ENCODE data around the gene HERPUD1. TPM values are rescaled to one million over a fixed set of nuclear protein-coding genes. Genes with fewer than 3 reads are reported as not detected.

HERPUD1 gene
- total RNA-seq, 1 donor, result 190 TPM

- Histone ChIP-seq H3K79me2 (ENCODE audit: insufficient read depth, low read length) (no peaks in the 10 kb centered on the region), H3K36me3 (ENCODE audit: insufficient read depth, low read length) (peaks cover 7% of the 10 kb centered on the region), H4K20me1 (ENCODE audit: insufficient read depth, low read length) (no peaks in the 10 kb centered on the region), H3K27me3 (ENCODE audit: insufficient read depth, low read length) (no peaks in the 10 kb centered on the region), H3K9me3 (ENCODE audit: low read depth, low read length) (no peaks in the 10 kb centered on the region), H3K27ac (ENCODE audit: low read depth, low read length) (no peak overlapping the region), H3K4me3 (ENCODE audit: insufficient read depth, low read length) (no peak overlapping the region), H2AFZ (ENCODE audit: low read length) (no peak overlapping the region), H3K4me2 (ENCODE audit: insufficient read depth, low read length) (no peak overlapping the region), H3K4me1 (ENCODE audit: insufficient read depth, low read length) (no peaks in the 10 kb centered on the region)
- TF ChIP-seq CTCF (IDR thresholded peaks at IDR 0.05; ENCODE audit: extremely low read depth, low read depth, low read length), result peak; percentile 69
- peak; percentile 92 for DNase-seq (ENCODE audit: insufficient read length, low spot score, missing footprints)
These were observed 19.2 kb downstream of the HERPUD1 start for GRCh38 chr16:56950881-56951771.

GRCh38 chr16:56953006-56953405 lies 21.1 kb downstream of the HERPUD1 start:
- no peak for TF ChIP-seq CTCF (IDR thresholded peaks at IDR 0.05; ENCODE audit: extremely low read depth, low read depth, low read length)
- Histone ChIP-seq H4K20me1 (ENCODE audit: insufficient read depth, low read length) (no peaks in the 10 kb centered on the region), H3K4me1 (ENCODE audit: insufficient read depth, low read length) (no peaks in the 10 kb centered on the region), H3K79me2 (ENCODE audit: insufficient read depth, low read length) (no peaks in the 10 kb centered on the region), H3K9me3 (ENCODE audit: low read depth, low read length) (no peaks in the 10 kb centered on the region), H3K27ac (ENCODE audit: low read depth, low read length) (no peak overlapping the region), H3K4me2 (ENCODE audit: insufficient read depth, low read length) (no peak overlapping the region), H3K36me3 (ENCODE audit: insufficient read depth, low read length) (no peaks in the 10 kb centered on the region), H3K4me3 (ENCODE audit: insufficient read depth, low read length) (no peak overlapping the region), H2AFZ (ENCODE audit: low read length) (no peak overlapping the region), H3K27me3 (ENCODE audit: insufficient read depth, low read length) (no peaks in the 10 kb centered on the region)
- no peak for DNase-seq (ENCODE audit: insufficient read length, low spot score, missing footprints)

- no peaks in the 10 kb centered on the region for H3K79me2 ChIP-seq (ENCODE audit: insufficient read depth, low read length)
- H3K27ac ChIP-seq (ENCODE audit: low read depth, low read length), result peak overlapping the region; percentile 32
- no peak for TF ChIP-seq CTCF (IDR thresholded peaks at IDR 0.05; ENCODE audit: extremely low read depth, low read depth, low read length)
- H3K4me2 ChIP-seq (ENCODE audit: insufficient read depth, low read length), result no peak overlapping the region
- no peak overlapping the region for H3K4me3 ChIP-seq (ENCODE audit: insufficient read depth, low read length)
- H3K36me3 ChIP-seq (ENCODE audit: insufficient read depth, low read length), result no peaks in the 10 kb centered on the region
- H2AFZ ChIP-seq (ENCODE audit: low read length), result no peak overlapping the region
- H3K27me3 ChIP-seq (ENCODE audit: insufficient read depth, low read length), result no peaks in the 10 kb centered on the region
- no peak for DNase-seq (ENCODE audit: insufficient read length, low spot score, missing footprints)
- H4K20me1 ChIP-seq (ENCODE audit: insufficient read depth, low read length), result no peaks in the 10 kb centered on the region
- no peaks in the 10 kb centered on the region for H3K9me3 ChIP-seq (ENCODE audit: low read depth, low read length)
- peaks cover 3% of the 10 kb centered on the region for H3K4me1 ChIP-seq (ENCODE audit: insufficient read depth, low read length)
These were observed 24.1 kb downstream of the HERPUD1 start for GRCh38 chr16:56956076-56956475.

- no peaks in the 10 kb centered on the region for H3K9me3 ChIP-seq (ENCODE audit: low read depth, low read length)
- H3K36me3 ChIP-seq (ENCODE audit: insufficient read depth, low read length), result no peaks in the 10 kb centered on the region
- no peak for DNase-seq (ENCODE audit: insufficient read length, low spot score, missing footprints)
- H3K79me2 ChIP-seq (ENCODE audit: insufficient read depth, low read length), result no peaks in the 10 kb centered on the region
- H3K4me1 ChIP-seq (ENCODE audit: insufficient read depth, low read length), result peaks cover 10% of the 10 kb centered on the region
- H3K27ac ChIP-seq (ENCODE audit: low read depth, low read length), result peak overlapping the region; percentile 32
- no peak overlapping the region for H3K4me3 ChIP-seq (ENCODE audit: insufficient read depth, low read length)
- H3K4me2 ChIP-seq (ENCODE audit: insufficient read depth, low read length), result no peak overlapping the region
- peak; percentile 30 for TF ChIP-seq CTCF (IDR thresholded peaks at IDR 0.05; ENCODE audit: extremely low read depth, low read depth, low read length)
- H3K27me3 ChIP-seq (ENCODE audit: insufficient read depth, low read length), result no peaks in the 10 kb centered on the region
- H2AFZ ChIP-seq (ENCODE audit: low read length), result no peak overlapping the region
- H4K20me1 ChIP-seq (ENCODE audit: insufficient read depth, low read length), result no peaks in the 10 kb centered on the region
These were observed 24.8 kb downstream of the HERPUD1 start for GRCh38 chr16:56956756-56957155.

Measured in osteoblast (primary cell).